Suprapubic skin (tissue), 4 donors: ENCODE results near the gene HAL. TPM values are rescaled to one million over a fixed set of nuclear protein-coding genes. Genes with fewer than 3 reads are reported as not detected.

Experiments used
- DNase-seq, 2 donors: peaks; one replicate each; pipeline ENCODE4 v3.0.0-alpha.2; 2019; ENCODE audit warnings: low spot score in 2 of 2
- H3K27ac ChIP-seq: fragments of 200-600 bp; sonication (generic); one replicate; pipeline ENCODE4 v1.5.1; 2019
- H3K27me3 ChIP-seq: fragments of 200-600 bp; sonication (generic); one replicate; pipeline ENCODE4 v1.5.1; 2019
- H3K36me3 ChIP-seq: fragments of 200-600 bp; sonication (generic); one replicate; pipeline ENCODE4 v1.5.1; 2019
- H3K4me1 ChIP-seq: fragments of 200-600 bp; sonication (generic); one replicate; pipeline ENCODE4 v1.5.1; 2019
- H3K4me3 ChIP-seq: fragments of 200-600 bp; sonication (generic); one replicate; pipeline ENCODE4 v1.5.1; 2019; ENCODE audit warnings: mild to moderate bottlenecking
- H3K9me3 ChIP-seq: fragments of 200-600 bp; sonication (generic); one replicate; pipeline ENCODE4 v1.5.1; 2019
- CTCF ChIP-seq, 2 donors: fragments of 200-600 bp in 1 of 2; fragments of 450-650 bp in 1 of 2; sonication (generic) in 1 of 2; IDR thresholded peaks; one replicate each; pipeline ENCODE4 v1.5.1; 2016 to 2019; ENCODE audit warnings: antibody characterized with exemption in 2 of 2, mild to moderate bottlenecking in 1 of 2, moderate library complexity in 1 of 2
- EP300 ChIP-seq: sonication (generic); formaldehyde crosslinking; IDR thresholded peaks from one replicate; pipeline ENCODE4 v1.6.1; 2017; ENCODE audit warnings: antibody characterized with exemption
- POLR2A ChIP-seq, 2 donors: fragments of 450-650 bp; IDR thresholded peaks; one replicate each; pipeline ENCODE4 v1.6.1; 2017; ENCODE audit warnings: antibody characterized with exemption in 2 of 2, mild to moderate bottlenecking in 2 of 2, moderate library complexity in 2 of 2
- POLR2AphosphoS5 ChIP-seq, 3 donors: sonication (generic); formaldehyde crosslinking; IDR thresholded peaks; one replicate each; pipeline ENCODE4 v1.6.1; 2017; ENCODE audit warnings: antibody characterized with exemption in 3 of 3
- WGBS: methylation state at CpG from one replicate; pipeline ENCODE4 v1.1.5; 2018; 5-methylcytosine and 5-hydroxymethylcytosine counted together
- total RNA-seq, 4 donors: library from RNA; depleted of rRNA; stranded (reverse); fragments of >200 nt; gene quantifications; one replicate each; pipeline ENCODE4 v1.1.0, GENCODE V29; 2016

The HAL gene
- total RNA-seq, 4 donors from 2014 or later = 52.1 to 216 (median 133) TPM

DNA sequence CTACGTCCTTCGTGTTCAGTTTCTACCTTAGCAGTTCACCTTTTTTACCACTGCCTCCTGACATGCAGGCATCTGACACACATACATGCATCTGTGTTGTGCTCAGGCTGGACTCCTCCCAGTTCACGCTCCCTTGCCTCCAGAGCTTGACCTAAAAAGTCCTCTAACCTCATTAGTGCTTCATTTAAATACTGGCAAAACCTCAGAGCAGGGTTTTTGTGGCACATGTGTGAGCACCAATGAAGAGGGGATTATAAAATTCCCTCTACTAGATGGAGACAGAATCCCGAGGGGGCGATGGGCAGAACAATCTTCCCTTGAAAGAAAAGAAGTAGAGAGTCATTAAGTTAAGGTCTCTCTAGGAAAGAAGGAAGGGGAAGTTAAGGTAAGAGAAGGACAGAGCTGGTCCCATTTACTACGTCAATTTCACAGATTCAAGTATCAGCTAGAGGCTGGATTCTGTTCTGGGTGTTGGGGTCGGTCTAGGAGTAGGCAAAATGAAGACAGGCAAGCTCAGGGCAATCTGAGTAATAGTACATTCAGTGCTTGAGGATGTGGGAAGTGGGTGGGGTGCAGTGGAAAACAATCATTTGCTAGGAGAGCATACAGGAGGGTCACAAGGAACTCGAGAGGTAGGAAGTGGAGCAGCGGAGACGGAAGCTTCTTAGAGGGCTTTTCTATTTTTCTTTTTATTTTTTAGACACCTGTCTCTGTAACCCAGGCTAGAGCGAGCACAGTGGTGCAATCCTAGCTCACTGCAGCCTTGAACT, 7.5 kb downstream of the HAL start:
- no peak for DNase-seq
- TF ChIP-seq POLR2AphosphoS5 (IDR thresholded peaks at IDR 0.05) (no peak), EP300 (no peak), POLR2A (IDR thresholded peaks at IDR 0.05) (no peak), CTCF (IDR thresholded peaks at IDR 0.05) (no peak)
- Histone ChIP-seq H3K27ac (no peak overlapping the region), H3K27me3 (no peaks in the 10 kb centered on the region), H3K9me3 (no peaks in the 10 kb centered on the region), H3K4me1 (peaks cover 3% of the 10 kb centered on the region), H3K36me3 (no peaks in the 10 kb centered on the region), H3K4me3 (no peak overlapping the region)
- 84% methylated on average over 11 of the region's 11 CpGs for WGBS

DNA sequence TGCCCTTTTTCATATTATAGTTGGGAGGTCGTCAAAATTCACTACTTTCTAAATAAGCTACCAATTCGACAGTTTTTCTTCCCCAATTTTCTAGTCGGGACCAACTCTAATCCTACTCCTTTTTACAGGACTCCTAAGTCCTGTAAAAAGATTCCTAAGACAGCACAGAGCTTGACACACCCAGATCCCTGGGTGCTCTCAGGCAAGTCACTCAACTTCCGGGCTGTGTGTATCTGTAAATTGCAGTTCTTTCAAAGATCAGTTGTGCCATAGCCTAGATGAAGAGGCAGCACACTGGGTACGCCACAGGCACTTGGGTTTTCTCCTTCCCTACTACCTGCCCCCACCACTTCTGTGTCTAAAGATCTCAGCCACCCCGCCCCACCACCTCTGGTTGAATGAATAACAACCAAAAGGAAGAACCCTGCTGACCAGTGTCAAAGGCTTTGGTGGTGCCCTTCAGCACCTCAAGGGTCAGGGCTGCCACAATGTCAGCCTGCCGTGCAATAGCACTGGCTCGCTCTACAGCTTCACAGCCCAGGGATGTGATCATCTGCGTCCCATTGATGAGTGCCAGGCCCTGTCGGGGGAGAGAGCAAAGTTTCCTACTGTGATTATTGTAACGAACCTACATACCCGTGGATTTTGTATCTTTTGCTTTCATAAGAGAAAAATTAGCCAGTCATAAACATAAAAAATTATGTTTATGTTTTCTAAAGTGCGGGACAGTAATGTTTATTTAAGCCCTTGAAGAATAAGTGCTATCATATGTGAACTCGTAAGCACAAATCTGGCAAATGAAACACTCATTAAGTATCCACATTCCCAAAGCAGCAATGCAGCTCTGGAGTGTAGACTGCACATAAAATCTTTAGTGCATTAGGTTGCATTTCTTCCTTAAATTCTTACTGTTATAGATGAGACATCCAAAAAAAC, 9.2 kb downstream of the HAL start:
- no peak for TF ChIP-seq POLR2AphosphoS5 (IDR thresholded peaks at IDR 0.05)
- TF ChIP-seq EP300 = no peak
- no peak for TF ChIP-seq CTCF (IDR thresholded peaks at IDR 0.05)
- 82% methylated on average over 14 of the region's 14 CpGs for WGBS

DNA sequence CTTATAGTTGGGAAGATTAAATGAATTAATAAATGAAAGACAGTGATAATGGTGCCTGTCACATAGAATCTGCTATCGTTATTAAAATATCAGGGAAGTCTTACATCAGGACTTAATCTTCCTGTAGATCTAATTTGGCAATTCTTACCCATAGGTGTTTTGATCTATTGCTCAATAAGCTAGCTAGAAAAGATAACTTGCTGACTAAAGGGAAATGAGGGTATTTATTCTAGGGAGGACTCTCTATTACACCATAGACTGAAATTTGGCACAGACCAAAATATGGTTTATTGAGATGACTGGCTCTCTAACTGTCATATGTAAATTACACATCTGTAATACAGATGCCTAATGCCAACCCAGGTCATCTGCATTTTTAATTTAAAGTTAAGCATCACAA, 11.5 kb downstream of the HAL start:
- no peak overlapping the region for H3K27ac ChIP-seq
- H3K4me1 ChIP-seq = peaks cover 3% of the 10 kb centered on the region
- TF ChIP-seq POLR2AphosphoS5 (IDR thresholded peaks at IDR 0.05) = no peak
- no peak for TF ChIP-seq CTCF (IDR thresholded peaks at IDR 0.05)
- no peak for TF ChIP-seq EP300
- TF ChIP-seq POLR2A (IDR thresholded peaks at IDR 0.05) = no peak
- no peaks in the 10 kb centered on the region for H3K36me3 ChIP-seq
- no peak for DNase-seq
- no peak overlapping the region for H3K4me3 ChIP-seq
- no peaks in the 10 kb centered on the region for H3K9me3 ChIP-seq
- WGBS = 67% methylated on average over 1 of the region's 1 CpG
- H3K27me3 ChIP-seq = no peaks in the 10 kb centered on the region

More for the DNA sequence above, 9.2 kb downstream of the HAL start:
- Histone ChIP-seq H3K4me3 (no peak overlapping the region), H3K9me3 (no peaks in the 10 kb centered on the region), H3K27me3 (no peaks in the 10 kb centered on the region), H3K36me3 (no peaks in the 10 kb centered on the region), H3K4me1 (peaks cover 3% of the 10 kb centered on the region), H3K27ac (no peak overlapping the region)
- no peak for DNase-seq

DNA sequence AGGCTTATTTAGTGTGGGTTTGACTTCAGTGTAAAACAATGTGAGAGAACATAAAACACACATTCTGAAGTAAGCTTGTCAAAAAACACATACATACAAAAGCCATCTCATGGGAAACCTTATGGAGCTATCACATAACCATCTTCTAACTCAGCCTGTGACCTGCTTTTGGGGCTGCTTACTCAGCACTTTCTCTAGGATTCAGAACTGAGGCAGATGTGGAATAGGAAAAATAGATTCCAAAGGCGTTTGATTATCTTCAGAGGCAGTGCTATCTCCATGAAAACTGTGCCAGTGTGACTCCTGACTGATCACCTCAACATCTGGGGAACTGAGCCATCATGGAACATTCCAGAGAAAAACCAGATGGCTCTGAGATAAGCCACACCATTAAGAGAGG, 13.5 kb downstream of the HAL start:
- 75% methylated on average over 1 of the region's 1 CpG for WGBS
- no peak for DNase-seq
- Histone ChIP-seq H3K27ac (no peak overlapping the region), H3K4me1 (no peaks in the 10 kb centered on the region), H3K27me3 (no peaks in the 10 kb centered on the region), H3K36me3 (no peaks in the 10 kb centered on the region), H3K4me3 (no peak overlapping the region), H3K9me3 (no peaks in the 10 kb centered on the region)
- TF ChIP-seq CTCF (IDR thresholded peaks at IDR 0.05) (no peak), EP300 (no peak), POLR2A (IDR thresholded peaks at IDR 0.05) (no peak), POLR2AphosphoS5 (IDR thresholded peaks at IDR 0.05) (no peak)

GRCh38 chr12:95980437-95980836, 15.7 kb downstream of the HAL start:
- Histone ChIP-seq H3K36me3 (no peaks in the 10 kb centered on the region), H3K4me3 (no peak overlapping the region), H3K9me3 (no peaks in the 10 kb centered on the region), H3K4me1 (no peaks in the 10 kb centered on the region), H3K27ac (no peak overlapping the region), H3K27me3 (no peaks in the 10 kb centered on the region)
- 88% methylated on average over 5 of the region's 5 CpGs for WGBS
- TF ChIP-seq CTCF (IDR thresholded peaks at IDR 0.05) (no peak), POLR2A (IDR thresholded peaks at IDR 0.05) (no peak), EP300 (no peak), POLR2AphosphoS5 (IDR thresholded peaks at IDR 0.05) (no peak)
- peak in 1 of 2 donors; percentile 20 for DNase-seq
